NCI-H146 treated with DMSO at 0.1 percent for 48 hours (cell line): ENCODE data around the gene HOXC6.
A peak's percentile ranks its signal among the peaks of the same experiment; 100 is the strongest.

ENCODE experiments used
- DNase-seq: peaks from one replicate; lab custom pipeline; 2025; ENCODE audit not compliant: unreplicated experiment; lab: John Stamatoyannopoulos, UW

HOXC6 gene

DNA sequence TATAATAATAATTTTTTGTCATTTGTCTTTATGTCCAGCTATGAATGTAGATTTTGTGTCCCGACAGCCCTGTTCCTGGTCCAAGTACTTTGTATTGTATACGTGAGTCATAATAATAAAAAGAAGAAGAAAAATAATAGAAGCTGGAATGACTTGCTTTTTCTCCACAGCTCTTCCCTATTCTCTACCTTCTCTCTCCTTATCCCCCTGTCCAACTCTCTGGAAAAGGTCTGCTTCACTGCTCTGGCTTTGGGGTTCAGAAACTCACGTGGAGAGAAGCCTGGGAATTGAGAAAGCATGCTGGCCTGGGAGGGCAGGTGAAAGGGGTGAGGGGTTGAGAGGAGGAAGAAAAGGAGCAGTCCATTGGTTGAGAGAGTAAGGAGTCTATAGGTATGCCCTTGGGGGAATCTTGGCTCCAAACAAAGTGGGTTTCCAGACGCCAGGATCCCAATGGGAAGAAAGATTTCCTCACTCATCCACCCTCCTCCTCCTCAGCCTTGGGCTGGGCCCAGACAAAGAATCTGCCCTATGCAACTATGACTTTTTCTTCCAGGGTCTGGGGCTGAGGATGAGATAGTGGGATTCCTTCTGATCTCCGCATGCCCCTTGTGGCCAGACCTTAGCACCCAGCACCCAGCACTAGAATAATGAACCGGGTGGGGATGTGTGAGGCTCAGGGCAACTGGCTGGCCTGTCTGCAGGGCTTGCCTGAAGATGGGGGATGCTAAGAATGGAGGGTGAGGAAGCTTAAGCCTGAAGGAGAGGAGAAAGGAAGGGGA is 15.4 kb upstream of the HOXC6 start:
- DNase-seq, result no peak

DNA sequence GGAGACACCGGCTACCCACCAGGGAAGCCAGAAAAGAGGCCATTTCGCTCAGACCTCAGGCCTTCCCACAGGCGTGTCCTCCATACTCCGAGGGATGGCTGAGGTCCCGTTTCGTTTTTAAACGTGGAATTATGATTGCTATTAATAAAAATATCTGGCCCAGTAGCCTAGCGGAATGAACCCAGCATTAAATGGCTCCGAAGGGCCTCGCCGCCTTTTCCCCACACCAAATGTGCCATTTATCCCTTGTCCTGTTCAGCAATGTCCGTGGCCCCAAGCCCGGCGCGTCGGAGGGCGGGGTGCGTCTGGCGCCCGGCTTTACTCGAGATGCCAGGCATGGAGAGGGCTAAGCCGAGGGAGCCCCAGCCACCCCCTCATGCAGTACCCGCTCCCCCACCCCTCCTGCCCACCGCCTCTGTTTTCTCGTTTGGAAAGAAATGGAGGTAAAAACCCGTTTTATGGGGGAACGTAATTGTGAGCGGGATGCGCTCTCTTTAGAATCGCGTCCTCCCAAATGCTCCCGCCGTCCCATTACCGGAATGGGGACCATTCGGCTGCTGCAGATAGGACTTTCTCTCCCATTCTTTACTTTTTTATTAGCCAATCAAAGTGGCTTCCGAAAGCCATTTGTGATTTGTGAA is 13.7 kb upstream of the HOXC6 start:
- no peak for DNase-seq

DNA sequence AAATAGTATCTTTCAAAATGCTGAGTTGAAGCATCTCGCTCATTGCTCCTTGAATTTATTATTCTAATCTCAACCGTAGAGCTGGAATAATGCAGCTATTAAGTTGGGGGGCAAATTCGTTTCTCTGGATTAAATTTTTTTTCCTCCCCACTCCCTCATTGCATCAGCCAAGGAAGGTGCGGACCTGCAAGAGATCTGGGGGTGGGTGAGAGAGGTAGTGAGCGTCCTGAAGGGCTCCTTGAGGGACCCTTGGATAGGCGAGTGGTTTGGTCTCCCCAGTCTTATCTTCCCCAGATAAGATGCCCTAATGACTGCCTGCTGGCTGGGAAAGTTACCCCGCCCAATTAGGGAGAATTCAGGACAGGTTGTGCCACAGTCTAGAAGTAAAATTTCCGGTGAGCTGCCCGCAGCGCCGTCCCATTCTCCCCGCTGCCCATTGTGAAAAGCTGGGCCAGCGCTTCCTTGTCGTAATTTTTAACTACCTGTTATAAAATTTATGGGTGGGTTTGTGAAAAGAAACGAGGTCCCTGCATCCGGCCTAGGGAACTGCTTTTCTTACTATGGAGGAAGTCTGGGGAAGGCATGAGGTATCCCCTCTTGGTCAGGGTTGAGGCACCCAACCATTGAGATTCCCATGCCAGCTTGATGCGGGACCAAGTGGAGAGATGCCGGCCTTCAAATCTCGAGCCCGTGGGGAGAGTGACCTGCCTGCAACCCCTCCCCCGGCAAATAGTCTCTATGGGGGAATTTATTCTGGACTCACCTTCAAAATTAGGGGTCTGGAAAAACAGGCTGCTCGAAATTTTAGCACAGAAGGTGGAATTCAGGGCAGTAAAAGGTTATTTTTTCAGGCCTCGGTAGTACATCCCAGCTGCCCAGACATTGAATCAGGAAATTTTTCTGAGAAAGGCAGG is 13.0 kb upstream of the HOXC6 start:
- no peak for DNase-seq

DNA sequence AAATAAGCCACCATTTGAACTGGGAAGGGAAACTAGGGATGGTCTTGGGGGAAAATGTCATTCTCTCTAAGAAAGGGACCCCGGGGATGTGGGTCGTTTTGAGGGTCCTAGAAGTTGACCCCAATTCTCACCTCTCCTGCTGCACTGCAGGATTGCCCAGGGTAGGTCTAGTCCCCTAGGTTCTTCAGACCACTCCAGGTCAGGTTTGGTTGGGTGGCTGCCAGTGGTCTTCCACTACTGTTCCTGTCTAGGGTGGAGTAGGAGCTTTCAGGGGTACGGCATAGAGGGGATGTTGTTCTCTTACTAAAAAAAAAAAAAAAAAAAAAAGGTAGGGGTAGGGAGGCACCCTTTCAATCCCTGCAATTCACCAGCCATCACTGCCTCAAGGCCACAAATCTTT is 12.2 kb upstream of the HOXC6 start:
- no peak for DNase-seq

DNA sequence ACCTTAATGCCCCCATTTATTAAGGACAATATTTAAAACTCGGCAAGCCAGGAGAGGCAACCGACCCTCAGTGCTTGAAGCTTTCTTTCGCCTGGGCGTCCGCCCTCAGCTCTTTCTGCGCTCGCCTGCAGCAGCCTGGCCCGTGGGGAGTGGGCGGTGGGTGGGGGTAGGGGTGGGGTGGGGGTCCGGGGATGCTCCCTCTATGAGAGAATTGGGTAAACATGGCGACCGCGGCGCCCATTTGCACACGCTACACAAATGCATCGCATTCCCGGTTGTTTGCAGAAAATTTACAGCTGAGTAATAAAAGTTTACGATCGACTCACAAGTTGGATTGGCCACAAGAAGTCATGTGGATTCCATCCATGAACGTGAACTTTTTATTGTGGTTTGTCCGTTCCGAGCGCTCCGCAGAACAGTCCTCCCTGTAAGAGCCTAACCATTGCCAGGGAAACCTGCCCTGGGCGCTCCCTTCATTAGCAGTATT is 11.7 kb upstream of the HOXC6 start:
- DNase-seq, result no peak

DNA sequence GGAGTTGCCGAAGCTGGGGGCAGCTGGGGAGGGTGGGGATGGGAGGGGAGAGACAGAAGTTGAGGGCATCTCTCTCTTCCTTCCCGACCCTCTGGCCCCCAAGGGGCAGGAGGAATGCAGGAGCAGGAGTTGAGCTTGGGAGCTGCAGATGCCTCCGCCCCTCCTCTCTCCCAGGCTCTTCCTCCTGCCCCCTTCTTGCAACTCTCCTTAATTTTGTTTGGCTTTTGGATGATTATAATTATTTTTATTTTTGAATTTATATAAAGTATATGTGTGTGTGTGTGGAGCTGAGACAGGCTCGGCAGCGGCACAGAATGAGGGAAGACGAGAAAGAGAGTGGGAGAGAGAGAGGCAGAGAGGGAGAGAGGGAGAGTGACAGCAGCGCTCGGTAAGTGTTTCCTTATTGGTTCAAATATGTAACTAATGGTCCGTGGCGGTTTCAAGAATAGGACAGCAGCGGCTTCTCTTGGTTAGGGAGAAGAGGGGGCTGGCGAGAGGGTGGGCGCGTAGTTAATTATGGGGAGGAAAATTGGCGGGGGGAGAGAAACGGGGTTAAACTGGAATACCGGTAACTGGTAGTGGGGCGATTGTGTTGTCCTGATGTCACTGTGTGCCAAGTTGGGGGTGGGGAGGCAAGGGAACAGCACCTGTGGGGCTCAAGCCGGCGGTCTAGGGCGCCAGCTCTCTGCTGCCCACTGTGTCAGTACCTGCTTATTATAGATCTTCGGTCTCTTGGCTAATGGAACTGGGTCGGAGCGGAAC is 11.0 kb upstream of the HOXC6 start:
- DNase-seq, result no peak

DNA sequence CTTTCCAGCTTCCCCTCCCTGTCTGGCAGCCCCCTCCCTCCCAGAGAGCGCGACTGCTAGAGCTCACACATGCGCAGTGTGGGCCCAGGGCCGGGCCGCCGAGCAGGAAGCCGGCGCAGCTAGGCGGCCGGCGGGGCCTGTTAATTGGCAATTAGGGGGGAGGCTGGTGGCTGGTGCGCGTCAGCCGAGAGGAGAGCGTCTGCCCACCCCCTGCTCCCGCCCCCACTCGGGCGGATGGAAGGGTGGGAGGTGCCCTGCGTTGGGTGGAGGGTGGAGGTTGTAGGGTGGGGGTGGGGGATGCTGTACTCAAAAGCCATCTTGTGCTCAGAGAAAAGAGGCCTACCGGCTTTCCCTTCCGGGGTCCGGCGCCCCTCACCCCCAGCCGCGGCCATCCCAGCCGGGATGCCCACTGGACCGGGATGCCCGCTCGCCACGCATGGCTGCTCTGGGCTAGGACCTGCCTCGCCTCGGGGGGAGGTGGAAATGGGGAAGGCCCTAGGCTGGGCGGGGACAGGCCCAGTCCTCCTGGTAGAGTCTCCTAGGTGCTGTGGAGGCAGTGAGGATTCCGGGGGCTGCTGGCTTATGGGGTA is 10.3 kb upstream of the HOXC6 start:
- peak; percentile 36 for DNase-seq

DNA sequence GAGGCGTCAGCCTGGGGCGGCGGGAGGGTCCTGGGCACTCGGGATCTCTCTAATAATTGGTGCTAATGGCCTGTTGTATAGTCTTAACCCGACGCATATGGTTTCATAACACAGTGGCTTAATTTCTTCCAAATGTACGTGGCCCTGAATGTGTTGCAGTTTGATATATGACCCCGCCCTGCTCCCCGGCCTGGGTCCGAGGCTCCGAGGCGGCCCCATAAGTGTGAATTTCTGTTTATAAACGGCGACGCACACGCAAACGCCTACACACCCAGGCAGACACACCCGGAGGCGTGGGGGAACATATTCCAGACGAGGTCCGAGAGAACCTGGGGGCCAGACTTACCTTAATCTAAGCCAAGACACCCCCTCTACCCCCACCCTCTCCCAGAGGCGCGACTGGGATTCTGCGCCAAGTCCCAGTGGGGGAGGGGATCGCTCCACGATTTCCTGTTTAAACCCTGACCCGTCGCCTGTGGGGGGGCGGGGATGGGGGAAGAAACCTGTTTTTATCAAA is 9.7 kb upstream of the HOXC6 start:
- no peak for DNase-seq

DNA sequence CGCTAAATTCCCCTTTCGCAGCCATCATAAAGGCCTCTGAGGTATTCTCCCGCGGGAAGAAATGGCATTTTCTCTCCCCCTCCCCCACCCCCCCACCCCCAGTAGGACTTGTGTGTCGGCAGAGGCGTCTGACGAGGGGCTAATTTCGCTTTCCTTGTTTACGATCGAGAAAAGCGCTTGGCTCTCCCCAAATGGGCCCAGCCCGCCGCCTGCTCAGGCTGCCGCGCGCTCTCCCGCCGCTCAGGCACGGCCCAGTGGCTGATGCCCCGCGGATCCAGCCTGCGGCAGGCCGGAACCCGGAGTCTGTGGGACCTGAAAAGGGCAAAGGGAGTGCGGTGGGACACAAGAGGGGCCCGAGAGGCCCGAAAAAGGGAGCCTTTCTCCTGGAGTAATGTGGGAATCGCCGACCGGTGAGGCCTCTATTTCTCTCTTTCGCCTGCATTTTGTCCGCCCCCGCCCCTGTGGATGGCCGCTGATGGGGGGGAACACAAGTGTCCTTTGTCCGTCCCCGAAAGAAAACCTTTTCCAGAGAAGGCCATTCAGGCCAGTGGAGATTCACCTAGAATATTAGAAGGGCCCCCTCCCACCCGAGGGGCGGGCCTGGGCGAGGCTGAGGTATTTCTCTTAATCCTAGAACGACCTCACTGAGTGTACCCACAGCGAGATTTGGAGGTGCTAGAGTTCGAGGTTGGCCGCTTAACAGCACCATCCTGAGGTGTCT is 9.0 kb upstream of the HOXC6 start:
- DNase-seq, result no peak

DNA sequence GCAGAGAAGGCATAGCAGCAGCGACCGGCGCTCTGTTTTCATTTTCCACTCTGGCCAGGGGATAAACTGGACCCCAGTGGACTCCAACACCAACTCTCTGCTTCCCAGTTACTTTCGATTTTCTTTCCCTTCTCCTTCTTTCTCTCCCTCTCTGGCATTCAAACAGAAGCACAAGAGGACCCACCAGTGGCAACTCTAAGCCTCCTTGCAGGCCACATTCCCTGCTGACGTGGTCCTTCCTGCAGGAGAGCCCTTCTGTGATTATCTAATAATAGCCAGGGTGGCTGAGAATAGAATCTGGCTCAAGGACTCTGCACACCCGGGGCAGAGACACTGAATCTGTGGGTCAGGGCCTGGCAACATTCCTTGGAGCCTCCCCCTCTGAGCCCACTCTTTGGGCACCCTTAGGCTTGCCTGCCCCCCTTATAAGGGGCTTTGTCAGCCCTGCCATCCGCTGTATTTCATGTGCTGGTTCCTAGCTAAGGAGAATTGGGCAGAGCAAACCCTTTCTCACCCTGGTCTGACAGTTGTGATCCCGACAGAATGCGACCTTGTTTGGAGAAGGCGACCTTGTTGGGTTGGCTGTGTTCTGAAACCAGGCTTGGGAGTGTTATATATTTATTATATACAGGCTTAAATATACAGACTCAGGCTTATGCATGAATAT is 8.2 kb upstream of the HOXC6 start:
- no peak for DNase-seq

DNA sequence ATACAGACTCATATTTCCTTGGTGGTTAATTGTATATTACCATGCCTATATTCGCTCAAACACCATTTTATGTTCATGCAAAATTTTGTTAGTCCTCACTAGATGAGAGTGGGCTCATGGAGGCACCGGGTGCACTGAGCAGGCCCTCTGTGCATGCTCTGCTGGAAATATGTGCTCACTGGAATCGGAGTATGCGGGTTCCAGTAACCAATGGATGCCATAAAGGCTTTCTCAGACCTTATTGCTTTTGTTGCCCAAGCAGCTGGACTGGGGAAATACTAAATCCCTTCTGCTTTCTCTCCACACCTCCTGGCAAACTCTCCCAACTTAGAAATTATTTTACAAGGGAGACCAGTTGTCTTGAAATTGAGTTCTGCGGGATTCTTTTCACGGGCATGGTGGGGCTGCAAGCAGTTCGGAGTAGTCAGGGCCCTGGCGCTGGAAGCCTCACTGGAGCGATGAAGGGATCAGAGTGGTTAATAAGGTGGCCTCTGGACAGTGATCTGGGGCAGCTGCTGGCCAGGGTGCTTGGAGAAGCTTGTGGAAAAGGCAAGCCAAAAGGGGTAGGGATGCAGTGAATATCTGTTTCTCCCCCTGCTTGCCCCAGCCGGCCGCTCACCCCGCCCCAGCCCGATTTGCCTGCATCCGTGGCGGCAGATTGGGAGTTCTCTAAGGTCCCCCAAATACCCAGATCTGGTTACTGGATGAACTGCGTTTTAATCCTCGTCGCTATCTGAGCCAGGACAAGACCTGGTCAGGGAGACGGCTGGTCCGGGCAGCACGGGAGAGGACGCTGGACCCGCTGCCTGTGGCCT is 7.4 kb upstream of the HOXC6 start:
- DNase-seq, result no peak

DNA sequence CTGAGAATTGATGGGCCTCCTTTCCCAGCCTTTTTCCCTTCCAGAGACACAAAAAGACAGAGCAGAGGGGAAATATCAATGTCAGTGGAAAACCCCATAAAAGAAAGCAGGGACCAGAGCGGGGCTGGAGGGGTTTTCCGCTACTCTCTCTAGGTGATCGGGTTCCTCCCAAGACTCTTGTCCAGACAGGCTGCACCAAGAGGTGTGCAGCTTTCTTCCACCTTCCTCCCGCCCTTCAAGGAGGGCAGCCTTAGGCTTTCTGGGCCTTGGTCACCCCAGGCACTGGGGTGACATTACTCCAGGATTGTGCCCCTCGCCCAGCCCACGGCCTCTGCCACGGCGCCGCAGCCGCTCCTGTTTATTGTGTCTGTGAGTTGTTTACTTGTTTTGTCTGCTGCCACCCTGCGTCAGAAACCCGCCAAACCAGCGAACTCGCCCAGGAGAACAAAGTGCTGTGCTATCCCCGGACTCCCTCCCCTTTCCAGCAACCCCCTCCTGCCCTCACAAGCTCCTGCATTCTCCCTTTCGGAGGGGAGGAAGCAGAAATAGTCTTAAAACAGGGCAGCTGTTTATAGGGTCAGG is 6.7 kb upstream of the HOXC6 start:
- no peak for DNase-seq

DNA sequence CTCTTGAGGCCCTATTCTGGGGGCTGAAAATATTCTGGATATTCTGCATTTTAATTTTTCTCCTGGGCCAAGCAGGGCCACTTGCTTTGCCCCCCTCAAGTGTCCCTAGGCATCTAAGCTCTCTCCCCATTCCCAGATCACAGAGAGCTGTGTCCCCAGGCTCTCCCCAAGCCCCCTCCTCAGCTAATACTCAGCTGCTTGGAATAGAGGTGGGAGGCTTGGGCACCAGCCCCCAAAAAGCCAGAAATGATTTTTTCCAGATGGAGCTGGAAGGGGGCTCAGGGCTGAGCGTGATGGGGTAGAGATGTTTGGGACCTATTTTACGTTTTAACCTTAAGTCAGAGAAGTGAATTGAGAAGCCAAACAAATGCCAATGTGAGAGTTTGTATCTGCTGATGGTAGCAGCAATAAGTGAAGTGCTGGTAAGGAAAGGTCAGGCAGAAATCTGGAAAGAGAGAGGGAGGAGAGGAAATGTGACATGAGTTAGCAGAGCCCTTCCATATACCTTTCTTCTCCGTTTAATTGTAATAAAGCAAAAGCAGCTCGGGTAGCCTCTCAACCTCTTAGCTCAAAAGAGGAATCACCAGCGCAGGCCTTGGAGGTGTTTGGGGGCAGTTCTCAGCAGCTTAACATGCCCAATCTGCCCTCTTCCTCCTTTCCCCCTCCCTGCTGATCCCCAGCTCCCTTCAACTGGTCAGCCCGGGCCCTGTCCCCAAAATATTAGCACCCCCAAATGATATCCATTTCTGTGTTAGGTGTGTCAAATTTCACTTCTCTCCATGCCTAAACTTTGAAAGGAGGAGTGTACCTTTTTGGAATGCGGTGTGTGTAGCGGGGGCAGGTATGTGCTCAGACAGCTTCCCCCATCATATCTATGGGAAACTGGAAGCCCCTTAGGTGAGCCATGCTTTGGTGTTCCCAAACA is 5.0 kb upstream of the HOXC6 start:
- DNase-seq, result no peak

DNA sequence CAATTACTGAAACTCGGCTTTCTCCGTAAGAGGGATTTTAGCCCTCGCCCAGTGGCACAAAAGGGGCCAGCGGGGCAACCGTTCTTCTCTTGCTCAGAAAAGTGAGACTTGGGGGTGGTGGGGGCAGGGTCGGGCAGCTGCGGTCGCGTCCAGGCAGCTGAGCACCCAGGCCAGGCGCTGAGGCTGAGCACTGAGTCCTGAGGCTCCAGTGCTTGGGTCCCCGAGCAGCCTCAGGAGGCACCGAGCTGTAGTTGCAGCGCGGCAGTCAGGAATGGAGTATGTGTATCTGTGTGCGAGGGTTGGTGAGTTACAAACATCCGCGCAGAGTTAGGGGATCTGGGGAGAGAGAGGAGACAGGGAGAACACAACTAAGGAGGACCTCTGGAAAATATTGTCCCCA is 4.1 kb upstream of the HOXC6 start:
- DNase-seq, result no peak

DNA sequence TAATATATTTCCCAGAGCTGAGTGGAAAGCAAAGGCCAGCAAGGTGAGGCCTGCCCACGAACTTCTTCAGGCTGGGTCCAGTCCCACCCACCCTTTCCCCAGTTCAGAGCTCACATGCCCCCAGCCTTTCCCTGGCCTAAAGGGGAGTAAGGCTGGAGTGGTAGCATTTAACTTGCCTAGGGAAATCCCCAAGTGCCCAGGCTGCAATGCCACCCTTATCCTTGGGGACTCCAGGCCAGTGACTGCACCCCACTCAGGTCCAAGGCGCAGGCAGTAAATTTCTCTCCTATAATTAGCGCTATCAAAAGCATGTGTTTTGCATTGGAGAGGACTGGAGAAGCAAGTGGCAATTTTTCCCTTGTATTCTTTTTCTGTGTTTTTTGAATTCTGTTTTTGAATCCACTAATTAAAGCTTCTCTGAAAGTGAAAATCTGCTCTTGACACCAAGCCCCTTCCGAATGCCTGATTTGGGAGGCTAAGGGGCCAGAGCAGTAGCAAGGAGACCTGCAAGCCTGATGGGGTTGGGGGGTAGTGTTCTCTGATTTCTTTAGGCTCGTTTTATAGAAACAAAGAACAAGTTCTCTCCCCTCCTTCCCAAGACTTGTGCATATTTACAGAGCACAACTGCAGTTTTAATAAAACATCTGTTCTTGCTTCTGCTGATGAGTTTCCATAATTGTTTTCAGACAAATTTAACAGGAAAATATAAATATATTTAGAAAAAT is 3.5 kb upstream of the HOXC6 start:
- no peak for DNase-seq
